AML-193 (cell line): Measurements from ENCODE around the gene C9.
"Not testable (repeated sequence)": the region's sequence is repeated elsewhere in the genome, so short reads cannot be mapped to it uniquely, and the experiment has no call there.

Experiments
- DNase-seq, 2 experiments: peaks; one replicate each; lab custom pipeline; 2025; lab: John Stamatoyannopoulos, UW

The C9 gene

GRCh38 chr5:39371367-39371635 lies 7.0 kb upstream of the C9 start:
- DNase-seq: no peak

GRCh38 chr5:39370555-39371366 lies 6.5 kb upstream of the C9 start:
- no peak for DNase-seq

- no peak for DNase-seq
These were observed 5.0 kb upstream of the C9 start for GRCh38 chr5:39369123-39369815.

GRCh38 chr5:39368116-39368515 lies 3.8 kb upstream of the C9 start:
- DNase-seq: no peak

GRCh38 chr5:39367711-39368110 lies 3.4 kb upstream of the C9 start:
- no peak for DNase-seq

- no peak for DNase-seq
These were observed 1.1 kb downstream of the C9 start for GRCh38 chr5:39363217-39363616.

GRCh38 chr5:39362646-39363045 lies 1.6 kb downstream of the C9 start:
- no peak for DNase-seq

GRCh38 chr5:39361306-39361705 lies 3.0 kb downstream of the C9 start:
- DNase-seq: no peak

- DNase-seq: no peak
These were observed 3.7 kb downstream of the C9 start for GRCh38 chr5:39360471-39361111.

- DNase-seq: no peak
These were observed 8.0 kb downstream of the C9 start for GRCh38 chr5:39356263-39356662.

GRCh38 chr5:39355324-39355723 lies 9.0 kb downstream of the C9 start:
- no peak for DNase-seq

GRCh38 chr5:39353717-39354399 lies 10.4 kb downstream of the C9 start:
- DNase-seq: no peak

- no peak for DNase-seq
These were observed 11.3 kb downstream of the C9 start for GRCh38 chr5:39352951-39353350.

- no peak for DNase-seq
These were observed 12.1 kb downstream of the C9 start for GRCh38 chr5:39352170-39352569.

GRCh38 chr5:39349484-39349883 lies 14.8 kb downstream of the C9 start:
- no peak for DNase-seq

GRCh38 chr5:39342460-39342859 lies 21.8 kb downstream of the C9 start:
- DNase-seq: no peak

- no peak for DNase-seq
These were observed 22.4 kb downstream of the C9 start for GRCh38 chr5:39341896-39342295.

- DNase-seq: no peak
These were observed 23.8 kb downstream of the C9 start for GRCh38 chr5:39340506-39340905.

GRCh38 chr5:39337252-39337915 lies 26.9 kb downstream of the C9 start:
- no peak for DNase-seq

- DNase-seq: not testable (repeated sequence)
These were observed 30.0 kb downstream of the C9 start for GRCh38 chr5:39334296-39334695.

- no peak for DNase-seq
These were observed 31.2 kb downstream of the C9 start for GRCh38 chr5:39333104-39333503.

GRCh38 chr5:39331861-39332381 lies 32.4 kb downstream of the C9 start:
- no peak for DNase-seq
